Right hindlimb (tissue), 1 donor: ENCODE data around the gene ZBTB9.

Experiments
- DNase-seq: peaks from one replicate; pipeline ENCODE4 v3.0.0-alpha.2; 2018

ZBTB9 gene

DNA sequence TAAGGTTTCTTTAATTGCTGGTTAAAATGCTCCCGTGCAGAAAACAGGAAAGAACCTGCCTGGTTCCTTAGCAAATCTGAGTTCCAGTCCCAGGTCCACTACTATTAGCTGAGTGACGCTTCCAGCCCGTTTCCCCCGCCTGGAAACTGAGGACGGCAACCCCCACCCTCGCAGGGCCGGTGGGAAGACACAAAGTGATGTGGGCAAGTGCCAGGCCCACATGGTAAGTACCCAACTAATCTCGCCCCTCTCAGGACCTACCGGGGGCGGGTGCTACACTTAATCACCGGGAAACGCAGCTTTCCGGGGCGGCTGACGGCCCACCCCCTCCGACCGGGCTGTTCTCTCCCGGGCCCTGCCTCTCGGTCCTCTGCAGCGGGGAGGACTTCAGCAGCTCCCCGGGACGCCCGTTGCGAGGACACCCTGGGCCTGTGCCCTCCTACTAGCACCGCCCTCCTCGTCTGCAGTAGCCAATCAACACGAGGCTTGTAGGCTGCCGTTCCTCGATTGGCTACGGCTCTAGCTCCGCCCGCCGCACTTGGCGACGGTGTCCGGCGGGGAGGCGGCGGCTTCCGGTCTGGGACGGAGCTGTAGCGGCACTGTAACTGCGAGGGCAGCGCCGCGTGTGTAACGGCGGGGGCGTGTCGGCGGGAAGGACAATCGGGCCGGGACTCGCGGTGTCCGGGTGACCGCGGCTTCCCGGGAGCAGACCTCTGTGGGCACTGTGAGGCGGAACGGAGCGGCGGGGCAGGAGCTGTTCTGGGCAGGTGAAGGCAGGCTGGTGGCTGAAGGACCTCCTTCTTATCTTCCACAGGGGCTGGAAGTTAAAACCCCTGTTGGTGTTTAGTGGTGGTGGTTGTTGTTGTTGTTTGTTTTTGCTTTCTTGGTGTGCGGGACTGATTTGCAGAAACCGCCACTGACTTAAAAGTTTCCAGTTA, at the start of gene ZBTB9:
ZBTB9 (plus strand) TSS at position 568 of the 938 bp plus-strand sequence. CDS start 525 bp downstream, outside the sequence.
- peak; percentile 97 for DNase-seq

- DNase-seq = no peak
Measured at GRCh38 chr6:33404884-33405283, 49.5 kb upstream of the ZBTB9 start.

GRCh38 chr6:33405386-33405940, 48.9 kb upstream of the ZBTB9 start:
- no peak for DNase-seq

GRCh38 chr6:33406126-33406525, 48.2 kb upstream of the ZBTB9 start:
- DNase-seq = no peak

DNA sequence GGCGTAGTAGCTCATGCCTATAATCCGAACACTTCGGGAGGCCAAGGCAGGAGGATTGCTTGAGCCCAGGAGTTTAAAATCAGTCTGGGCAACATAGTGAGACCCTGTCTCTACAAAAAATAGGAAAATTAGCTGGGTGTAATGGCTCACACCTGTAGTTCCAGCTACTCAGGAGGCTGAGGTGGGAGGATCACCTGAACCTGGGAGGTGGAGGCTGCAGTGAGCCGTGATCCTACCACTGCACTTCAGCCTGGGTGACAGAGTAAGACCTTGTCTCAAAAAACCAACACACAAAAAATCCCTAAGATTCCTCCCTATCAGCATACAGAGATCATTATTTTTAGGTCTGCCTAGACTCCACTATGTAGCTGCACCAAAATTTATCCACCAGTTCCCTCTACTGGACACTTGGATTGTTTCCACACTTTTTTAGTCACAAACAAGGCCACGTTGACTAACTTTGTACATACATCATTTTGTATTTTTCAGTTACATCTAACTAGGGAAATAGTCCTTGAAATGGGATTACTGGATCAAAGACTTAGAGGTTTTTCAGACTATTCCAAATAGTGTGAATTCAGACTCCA, 47.2 kb upstream of the ZBTB9 start:
- no peak for DNase-seq

- DNase-seq = peak; percentile 98
Measured at GRCh38 chr6:33410050-33410710, 44.2 kb upstream of the ZBTB9 start.

- DNase-seq = no peak
Measured at GRCh38 chr6:33410711-33411631, 43.4 kb upstream of the ZBTB9 start, which contains the start of gene PHF1. TSS of gene PHF1 (plus strand) at chr6:33411014. CDS start at chr6:33412264, 1,250 bp downstream.

DNA sequence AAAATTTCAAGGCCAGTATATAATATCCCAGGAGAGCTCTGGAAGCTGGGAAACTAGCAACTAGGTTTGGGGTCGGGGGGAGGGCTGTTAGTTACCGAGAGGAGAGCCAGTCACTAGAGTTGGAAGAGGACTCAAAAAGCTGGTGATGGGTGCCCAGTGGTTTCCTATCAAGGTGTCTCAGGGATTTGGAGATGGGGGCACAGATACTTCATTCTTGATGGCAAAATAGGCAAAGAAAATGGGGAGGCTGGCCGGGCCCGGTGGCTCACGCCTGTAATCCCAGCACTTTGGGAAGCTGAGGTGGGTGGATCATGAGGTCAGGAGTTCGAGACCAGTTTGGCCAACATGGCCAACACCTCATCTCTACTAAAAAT, 42.8 kb upstream of the ZBTB9 start:
- DNase-seq = no peak

- DNase-seq = no peak
Measured at GRCh38 chr6:33412140-33413009, 42.0 kb upstream of the ZBTB9 start.

- DNase-seq = no peak
Measured at GRCh38 chr6:33413241-33414120, 40.9 kb upstream of the ZBTB9 start.

- DNase-seq = no peak
Measured at GRCh38 chr6:33414592-33415271, 39.6 kb upstream of the ZBTB9 start.

DNA sequence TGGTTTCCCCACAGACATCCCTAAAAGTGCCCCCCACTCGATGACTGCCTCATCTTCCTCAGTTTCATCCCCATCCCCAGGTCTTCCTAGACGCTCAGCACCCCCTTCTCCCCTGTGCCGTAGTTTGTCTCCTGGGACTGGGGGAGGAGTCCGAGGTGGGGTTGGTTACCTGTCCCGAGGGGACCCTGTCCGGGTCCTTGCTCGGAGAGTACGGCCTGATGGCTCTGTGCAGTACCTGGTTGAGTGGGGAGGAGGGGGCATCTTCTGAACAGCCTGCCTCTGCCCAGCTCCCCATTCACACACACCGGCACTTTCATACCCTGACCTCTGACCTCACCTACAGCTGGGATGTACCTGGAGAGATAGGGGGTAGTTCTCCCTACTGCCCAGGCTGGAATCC, 38.5 kb upstream of the ZBTB9 start:
- no peak for DNase-seq

DNA sequence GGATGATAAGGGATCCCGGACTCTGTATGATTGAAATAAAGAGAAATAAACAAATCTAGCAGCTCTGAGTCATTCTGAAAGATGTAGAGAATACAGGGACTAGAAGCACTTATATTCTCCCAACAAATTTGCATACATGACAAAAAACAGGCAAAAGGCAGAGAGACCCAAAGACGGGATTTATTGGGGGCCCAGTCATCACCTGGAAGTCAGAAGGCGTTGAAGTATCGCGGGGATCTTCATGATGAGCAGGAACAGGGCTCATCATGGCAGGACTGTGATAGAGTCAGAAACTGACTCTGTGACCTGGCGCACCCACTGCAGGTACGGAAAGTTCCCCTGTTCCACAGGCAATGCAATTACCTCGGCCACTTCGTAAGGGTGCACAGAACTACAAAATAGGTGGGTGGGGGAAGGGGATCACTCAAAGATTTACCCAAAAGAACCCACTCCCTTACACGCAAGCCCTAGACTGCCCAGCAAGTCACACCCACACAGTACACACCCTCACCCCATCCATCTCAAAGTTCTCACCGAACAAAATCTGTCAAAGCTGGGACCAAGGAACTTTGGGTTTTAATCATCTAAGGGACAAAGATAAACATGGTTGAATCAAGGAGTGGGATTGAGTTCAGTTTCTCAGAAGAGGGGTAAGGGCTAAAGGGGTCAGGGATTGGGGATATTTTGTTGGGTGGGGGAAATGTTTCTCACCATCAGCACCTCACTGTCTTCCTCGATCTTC, 37.8 kb upstream of the ZBTB9 start:
- DNase-seq = no peak

GRCh38 chr6:33417128-33417902, 37.1 kb upstream of the ZBTB9 start:
- DNase-seq = no peak

GRCh38 chr6:33417903-33418689, 36.3 kb upstream of the ZBTB9 start, which contains the start of gene CUTA:
TSS of gene CUTA (minus strand) at chr6:33418107. CDS start at chr6:33418000, 107 bp downstream.
- peak; percentile 100 for DNase-seq

- no peak for DNase-seq
Measured at GRCh38 chr6:33418690-33419291, 35.6 kb upstream of the ZBTB9 start.
